Activated naive CD4-positive, alpha-beta T cell treated with anti-CD3 and anti-CD28 coated beads for 36 hours (primary cell): ENCODE data around the gene LTA4H. TPM values are rescaled to one million over a fixed set of nuclear protein-coding genes. Genes with fewer than 3 reads are reported as not detected.

ENCODE experiments used
- CTCF ChIA-PET: fragments of 350-600 bp; sonication (Branson Sonifier 250); formaldehyde crosslinking; loops from one replicate; lab custom pipeline; 2021; ENCODE audit warnings: antibody characterized with exemption; lab: Charles Lee
- DNase-seq: peaks from one replicate; pipeline ENCODE4 v3.0.0-alpha.2; 2020
- H3K27ac Mint-ChIP-seq: one replicate; pipeline ENCODE4 v1.8.0; 2021; ENCODE audit warnings: mild to moderate bottlenecking, mixed read lengths
- H3K27me3 Mint-ChIP-seq: one replicate; pipeline ENCODE4 v1.8.0; 2021; ENCODE audit warnings: low read depth, mixed read lengths
- H3K36me3 Mint-ChIP-seq: one replicate; pipeline ENCODE4 v1.8.0; 2021; ENCODE audit warnings: low read depth, mixed read lengths
- H3K4me1 Mint-ChIP-seq: one replicate; pipeline ENCODE4 v1.8.0; 2021; ENCODE audit warnings: low read depth, mixed read lengths
- H3K4me3 Mint-ChIP-seq: one replicate; pipeline ENCODE4 v1.8.0; 2021; ENCODE audit warnings: mild to moderate bottlenecking, moderate library complexity, mixed read lengths
- H3K9me3 Mint-ChIP-seq: one replicate; pipeline ENCODE4 v1.8.0; 2021; ENCODE audit warnings: mixed read lengths
- intact Hi-C: fragments of 100-400 bp; cut with micrococcal nuclease; formaldehyde crosslinking; loops from one replicate; pipeline ENCODE4 v1.15.1; 2023
- total RNA-seq, 2 experiments: library from RNA; stranded (reverse); gene quantifications; one replicate each; pipeline ENCODE4 v1.2.3, GENCODE V29; 2021

Gene LTA4H
- total RNA-seq, 2 experiments from 2014 or later = 125 TPM

- no peak for DNase-seq
- Mint-ChIP-seq H3K9me3 (no peaks in the 10 kb centered on the region), H3K4me1 (peaks cover 50% of the 10 kb centered on the region), H3K27me3 (no peaks in the 10 kb centered on the region), H3K4me3 (no peak overlapping the region), H3K36me3 (no peaks in the 10 kb centered on the region), H3K27ac (peak overlapping the region; percentile 38)
- CTCF ChIA-PET = interaction anchor here (0.6 kb wide), 1 partner anchor 308 kb away, joined by 3 read pairs; no protein-coding TSS in a partner anchor
- intact Hi-C loops = no loop called here
Measured at GRCh38 chr12:96044017-96044942, 8.9 kb upstream of the LTA4H start.

- Mint-ChIP-seq H3K9me3 (no peaks in the 10 kb centered on the region), H3K27ac (no peak overlapping the region), H3K4me1 (peaks cover 24% of the 10 kb centered on the region), H3K4me3 (no peak overlapping the region), H3K27me3 (no peaks in the 10 kb centered on the region), H3K36me3 (no peaks in the 10 kb centered on the region)
- CTCF ChIA-PET = interaction anchor here (0.6 to 1.5 kb wide), 4 partner anchors 25 to 476 kb away, joined by 3 to 4 read pairs (median 4); no protein-coding TSS in a partner anchor
- no peak for DNase-seq
- intact Hi-C loops = no loop called here
Measured at GRCh38 chr12:96041181-96041580, 5.8 kb upstream of the LTA4H start.

- no peak for DNase-seq
- H3K36me3 Mint-ChIP-seq = no peaks in the 10 kb centered on the region
- H3K27ac Mint-ChIP-seq = no peak overlapping the region
- intact Hi-C loops = no loop called here
- no peaks in the 10 kb centered on the region for H3K9me3 Mint-ChIP-seq
- H3K4me1 Mint-ChIP-seq = peaks cover 17% of the 10 kb centered on the region
- CTCF ChIA-PET = interaction anchor here (0.6 to 1.5 kb wide), 5 partner anchors 18 to 476 kb away, joined by 3 to 4 read pairs (median 3); no protein-coding TSS in a partner anchor
- H3K27me3 Mint-ChIP-seq = no peaks in the 10 kb centered on the region
- H3K4me3 Mint-ChIP-seq = no peak overlapping the region
Measured at GRCh38 chr12:96040305-96041133, 5.1 kb upstream of the LTA4H start.

- H3K4me3 Mint-ChIP-seq = no peak overlapping the region
- CTCF ChIA-PET = interaction anchor here (0.6 kb wide), 1 partner anchor 19 kb away, joined by 3 read pairs; no protein-coding TSS in a partner anchor
Measured at GRCh38 chr12:96039516-96039915, 4.1 kb upstream of the LTA4H start.

GRCh38 chr12:96036765-96037455 lies 1.5 kb upstream of the LTA4H start:
- CTCF ChIA-PET = interaction anchor here (1.0 to 1.3 kb wide), 2 partner anchors 38 to 178 kb away, joined by 3 to 6 read pairs; no protein-coding TSS in a partner anchor
- Mint-ChIP-seq H3K36me3 (no peaks in the 10 kb centered on the region), H3K9me3 (no peaks in the 10 kb centered on the region), H3K4me1 (peaks cover 13% of the 10 kb centered on the region), H3K27me3 (no peaks in the 10 kb centered on the region), H3K4me3 (no peak overlapping the region), H3K27ac (no peak overlapping the region)
- no peak for DNase-seq
- intact Hi-C loops = no loop called here

More at GRCh38 chr12:96039516-96039915, 4.1 kb upstream of the LTA4H start:
- Mint-ChIP-seq H3K9me3 (no peaks in the 10 kb centered on the region), H3K27ac (no peak overlapping the region), H3K4me1 (peaks cover 9% of the 10 kb centered on the region), H3K27me3 (no peaks in the 10 kb centered on the region), H3K36me3 (no peaks in the 10 kb centered on the region)
- intact Hi-C loops = no loop called here
- DNase-seq = no peak

GRCh38 chr12:96034621-96035282 lies 635 bp downstream of the LTA4H start:
- intact Hi-C loops = loop anchor here (1.0 to 2.0 kb wide), 15 partner anchors 13 to 872 kb away; partner anchors contain the start of genes AMDHD1, CFAP54, FGD6 and NEDD1
- no peak overlapping the region for H3K27ac Mint-ChIP-seq
- no peaks in the 10 kb centered on the region for H3K27me3 Mint-ChIP-seq
- H3K9me3 Mint-ChIP-seq = no peaks in the 10 kb centered on the region
- no peak overlapping the region for H3K4me3 Mint-ChIP-seq
- CTCF ChIA-PET = no interaction called here
- peaks cover 27% of the 10 kb centered on the region for H3K4me1 Mint-ChIP-seq
- DNase-seq = peak; percentile 39
- H3K36me3 Mint-ChIP-seq = no peaks in the 10 kb centered on the region

- H3K27ac Mint-ChIP-seq = no peak overlapping the region
- no peak overlapping the region for H3K4me3 Mint-ChIP-seq
- H3K4me1 Mint-ChIP-seq = peaks cover 32% of the 10 kb centered on the region
Measured at GRCh38 chr12:96033549-96034389, 1.6 kb downstream of the LTA4H start.

GRCh38 chr12:96029826-96030225 lies 5.6 kb downstream of the LTA4H start:
- intact Hi-C loops = no loop called here
- no peaks in the 10 kb centered on the region for H3K27me3 Mint-ChIP-seq
- H3K9me3 Mint-ChIP-seq = no peaks in the 10 kb centered on the region
- no peak overlapping the region for H3K4me3 Mint-ChIP-seq
- CTCF ChIA-PET = no interaction called here
- H3K4me1 Mint-ChIP-seq = peaks cover 36% of the 10 kb centered on the region
- no peak for DNase-seq
- no peak overlapping the region for H3K27ac Mint-ChIP-seq
- H3K36me3 Mint-ChIP-seq = peaks cover 12% of the 10 kb centered on the region

More at GRCh38 chr12:96033549-96034389, 1.6 kb downstream of the LTA4H start:
- CTCF ChIA-PET = no interaction called here
- intact Hi-C loops = loop anchor here (2.0 kb wide), 3 partner anchors 75 to 873 kb away; partner anchors contain the start of genes NEDD1 and USP44
- no peaks in the 10 kb centered on the region for H3K27me3 Mint-ChIP-seq
- no peak for DNase-seq
- no peaks in the 10 kb centered on the region for H3K36me3 Mint-ChIP-seq
- H3K9me3 Mint-ChIP-seq = no peaks in the 10 kb centered on the region

GRCh38 chr12:96028538-96028937 lies 6.8 kb downstream of the LTA4H start:
- Mint-ChIP-seq H3K4me3 (no peak overlapping the region), H3K36me3 (peaks cover 15% of the 10 kb centered on the region), H3K27me3 (no peaks in the 10 kb centered on the region), H3K27ac (no peak overlapping the region), H3K9me3 (no peaks in the 10 kb centered on the region), H3K4me1 (peaks cover 33% of the 10 kb centered on the region)
- CTCF ChIA-PET = no interaction called here
- intact Hi-C loops = no loop called here
- no peak for DNase-seq

GRCh38 chr12:96026331-96026730 lies 9.1 kb downstream of the LTA4H start:
- Mint-ChIP-seq H3K27ac (no peak overlapping the region), H3K27me3 (no peaks in the 10 kb centered on the region), H3K9me3 (no peaks in the 10 kb centered on the region), H3K4me1 (peaks cover 23% of the 10 kb centered on the region), H3K36me3 (peaks cover 22% of the 10 kb centered on the region), H3K4me3 (no peak overlapping the region)
- no peak for DNase-seq
- intact Hi-C loops = no loop called here
- CTCF ChIA-PET = interaction anchor here (0.9 kb wide), 1 partner anchor 47 kb away, joined by 3 read pairs; no protein-coding TSS in a partner anchor
